IPS-18a (cell line): ENCODE data around the gene ASTN2.

Source experiments
- H3K27ac ChIP-seq: one replicate; pipeline ENCODE4 v1.5.1; 2013; ENCODE audit warnings: low read length
- H3K27me3 ChIP-seq: one replicate; pipeline ENCODE4 v1.6.1; 2013; ENCODE audit warnings: mild to moderate bottlenecking, low read length; ENCODE audit not compliant: control insufficient read depth, insufficient read depth
- H3K36me3 ChIP-seq: one replicate; pipeline ENCODE4 v1.6.1; 2013; ENCODE audit warnings: low read depth, low read length; ENCODE audit not compliant: control insufficient read depth
- H3K4me1 ChIP-seq: one replicate; pipeline ENCODE4 v1.6.1; 2013; ENCODE audit warnings: low read depth, low read length; ENCODE audit not compliant: control insufficient read depth
- H3K4me3 ChIP-seq: one replicate; pipeline ENCODE4 v1.5.1; 2013; ENCODE audit warnings: low read length
- H3K9ac ChIP-seq: one replicate; pipeline ENCODE4 v1.6.1; 2013; ENCODE audit warnings: mild to moderate bottlenecking, low read length, moderate library complexity
- H3K9me3 ChIP-seq: one replicate; pipeline ENCODE4 v1.6.1; 2013; ENCODE audit warnings: low read depth, low read length; ENCODE audit not compliant: control insufficient read depth

ASTN2 gene

DNA sequence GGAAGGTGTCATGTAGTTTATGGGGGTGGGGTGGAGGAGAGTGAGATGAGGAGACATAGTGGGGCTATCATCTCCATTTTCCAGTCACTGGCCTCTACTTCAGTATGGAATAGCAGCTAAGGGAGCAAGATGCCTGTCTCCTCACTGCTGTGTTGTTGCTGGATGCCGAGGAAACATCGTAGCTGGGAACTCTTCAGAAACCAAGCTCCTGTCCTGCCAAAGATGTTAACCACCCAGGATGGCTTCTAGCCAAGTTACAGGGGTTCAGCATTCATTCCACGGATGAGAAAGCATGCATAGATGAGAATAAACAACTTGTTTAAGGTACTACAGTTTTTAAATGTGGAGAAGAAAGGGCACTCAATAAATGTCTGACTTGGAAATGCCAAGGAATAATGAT, 226.5 kb downstream of the ASTN2 start:
- no peak overlapping the region for H3K27ac ChIP-seq
- H3K9ac ChIP-seq = no peak overlapping the region
- no peaks in the 10 kb centered on the region for H3K4me1 ChIP-seq
- H3K27me3 ChIP-seq = no peaks in the 10 kb centered on the region
- no peaks in the 10 kb centered on the region for H3K9me3 ChIP-seq
- H3K4me3 ChIP-seq = no peak overlapping the region
- no peaks in the 10 kb centered on the region for H3K36me3 ChIP-seq

DNA sequence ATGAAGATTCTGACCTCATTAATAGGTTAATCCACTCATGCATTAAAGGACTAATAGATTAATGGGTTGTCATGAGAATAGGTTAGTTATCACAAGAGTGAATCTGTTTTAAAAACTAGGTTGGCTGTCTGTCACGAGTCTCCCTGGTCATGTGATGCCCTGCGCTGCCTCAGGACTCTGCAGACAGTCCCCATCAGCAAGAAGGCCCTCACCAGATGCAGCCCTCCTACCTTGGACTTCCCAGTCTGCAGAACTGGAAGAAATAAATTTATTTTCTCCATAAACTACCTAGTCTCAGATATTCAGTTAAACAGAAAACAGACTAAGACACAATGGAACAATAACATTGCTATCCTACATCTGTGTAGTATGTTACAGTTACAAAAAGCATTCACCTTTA, 227.4 kb downstream of the ASTN2 start:
- Histone ChIP-seq H3K4me1 (no peaks in the 10 kb centered on the region), H3K27me3 (no peaks in the 10 kb centered on the region), H3K27ac (no peak overlapping the region), H3K9ac (no peak overlapping the region), H3K9me3 (no peaks in the 10 kb centered on the region), H3K4me3 (no peak overlapping the region), H3K36me3 (no peaks in the 10 kb centered on the region)

DNA sequence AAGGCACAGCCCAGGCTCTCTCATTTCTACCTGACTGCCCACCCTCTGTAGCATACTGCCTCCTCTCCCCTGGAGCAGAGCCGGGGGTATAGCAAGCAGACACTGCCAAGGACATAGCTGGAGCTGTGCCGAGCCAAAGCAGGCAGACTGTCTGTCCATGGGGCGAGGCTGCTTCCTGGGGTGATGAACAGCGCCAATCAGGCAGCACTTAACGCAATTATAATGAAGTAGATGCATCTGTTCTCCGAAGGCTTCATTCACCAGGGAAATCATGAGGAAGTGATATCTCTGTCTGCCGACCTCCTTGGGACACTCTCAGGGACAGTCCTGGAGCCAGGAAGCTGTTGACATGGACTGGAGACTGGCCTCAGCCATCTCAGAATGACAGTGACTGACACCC, 230.7 kb downstream of the ASTN2 start:
- Histone ChIP-seq H3K27me3 (no peaks in the 10 kb centered on the region), H3K4me3 (no peak overlapping the region), H3K36me3 (no peaks in the 10 kb centered on the region)

DNA sequence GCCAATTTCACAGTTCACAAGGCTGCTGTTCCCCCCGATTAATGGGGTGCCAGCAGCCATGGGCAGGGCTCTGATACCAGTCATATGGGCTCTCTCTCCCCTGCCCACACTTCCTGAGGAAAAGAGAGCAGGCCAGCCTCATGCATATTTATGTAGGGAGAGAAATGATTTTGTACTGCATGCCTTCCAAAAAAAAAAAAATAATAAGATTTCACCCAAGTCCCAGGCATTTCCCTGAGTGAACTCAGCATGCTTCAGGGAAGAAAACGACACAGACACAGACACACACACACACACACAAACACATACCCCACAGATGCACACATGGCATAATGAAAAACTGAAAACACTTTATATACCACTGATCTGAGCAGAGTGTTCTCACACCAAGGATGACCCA, 232.8 kb downstream of the ASTN2 start:
- Histone ChIP-seq H3K4me1 (no peaks in the 10 kb centered on the region), H3K9me3 (no peaks in the 10 kb centered on the region), H3K4me3 (no peak overlapping the region), H3K9ac (no peak overlapping the region), H3K27me3 (no peaks in the 10 kb centered on the region), H3K36me3 (no peaks in the 10 kb centered on the region), H3K27ac (no peak overlapping the region)

More for the DNA sequence above, 230.7 kb downstream of the ASTN2 start:
- no peak overlapping the region for H3K9ac ChIP-seq
- no peak overlapping the region for H3K27ac ChIP-seq
- H3K4me1 ChIP-seq = no peaks in the 10 kb centered on the region
- no peaks in the 10 kb centered on the region for H3K9me3 ChIP-seq

DNA sequence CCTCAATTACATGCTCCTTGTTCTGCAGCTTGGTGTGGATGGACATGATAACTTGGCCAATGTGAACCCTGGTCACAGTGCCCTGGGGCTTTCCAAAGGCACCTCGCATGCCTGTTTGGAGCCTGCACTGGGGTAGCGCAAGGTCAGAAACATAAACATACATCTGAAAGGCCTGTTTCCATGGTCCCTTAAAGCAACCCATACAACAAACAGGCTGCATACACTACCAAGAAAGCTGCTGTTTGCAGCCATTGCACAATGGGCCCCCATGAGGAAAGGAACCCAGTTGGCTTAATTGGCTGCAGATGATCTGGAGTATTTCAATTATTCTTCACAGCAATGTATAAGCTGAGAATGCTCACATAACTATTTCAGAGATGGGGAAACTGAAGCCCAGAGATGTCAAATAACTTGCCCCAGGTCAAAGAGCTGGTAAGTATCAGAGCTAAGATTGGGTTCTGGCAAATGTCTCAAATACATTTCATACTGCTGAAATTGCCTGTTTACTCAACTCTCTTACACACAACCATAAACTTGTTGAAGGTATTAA, 233.9 kb downstream of the ASTN2 start:
- no peak overlapping the region for H3K4me3 ChIP-seq
- no peak overlapping the region for H3K9ac ChIP-seq
- H3K27me3 ChIP-seq = no peaks in the 10 kb centered on the region
- H3K9me3 ChIP-seq = no peaks in the 10 kb centered on the region
- H3K27ac ChIP-seq = no peak overlapping the region
- no peaks in the 10 kb centered on the region for H3K36me3 ChIP-seq
- H3K4me1 ChIP-seq = no peaks in the 10 kb centered on the region

DNA sequence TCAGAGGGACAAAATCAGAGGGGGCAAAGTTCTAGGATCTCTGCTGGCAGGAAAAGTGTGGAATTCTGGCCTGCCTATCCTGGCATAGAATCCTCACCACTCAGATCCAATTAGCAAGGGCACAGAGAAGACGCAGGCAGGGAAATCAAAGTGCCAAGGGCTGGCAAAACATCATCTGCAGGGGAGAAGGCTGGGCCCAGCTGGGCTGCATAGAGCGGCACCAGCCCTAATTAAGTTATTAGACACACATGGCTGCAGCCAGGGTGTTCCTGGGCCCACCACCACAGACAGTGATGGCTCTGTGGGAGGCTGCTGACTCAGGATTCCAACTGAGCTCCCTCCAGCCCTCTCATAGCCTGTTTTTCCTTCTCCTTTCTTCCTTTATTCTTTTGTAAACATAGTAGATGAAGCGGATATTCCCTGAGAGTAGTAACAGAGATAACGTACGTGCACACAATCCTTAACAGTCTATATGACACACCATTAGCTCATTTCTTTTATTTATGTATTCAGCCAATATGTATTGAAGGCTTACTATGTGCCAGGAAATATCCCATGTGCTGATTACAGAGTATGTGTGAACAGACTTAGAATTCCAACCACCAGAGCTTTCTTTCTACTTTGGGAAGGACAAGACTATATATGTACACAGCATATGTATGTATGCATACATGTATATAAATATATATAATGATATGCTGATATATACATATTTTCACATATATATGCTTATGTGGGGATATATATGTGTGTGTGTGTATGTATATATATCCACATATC, 236.1 kb downstream of the ASTN2 start:
- H3K27ac ChIP-seq = no peak overlapping the region
- H3K4me1 ChIP-seq = no peaks in the 10 kb centered on the region
- no peak overlapping the region for H3K9ac ChIP-seq
- H3K27me3 ChIP-seq = no peaks in the 10 kb centered on the region
- no peak overlapping the region for H3K4me3 ChIP-seq
- H3K9me3 ChIP-seq = no peaks in the 10 kb centered on the region
- no peaks in the 10 kb centered on the region for H3K36me3 ChIP-seq

DNA sequence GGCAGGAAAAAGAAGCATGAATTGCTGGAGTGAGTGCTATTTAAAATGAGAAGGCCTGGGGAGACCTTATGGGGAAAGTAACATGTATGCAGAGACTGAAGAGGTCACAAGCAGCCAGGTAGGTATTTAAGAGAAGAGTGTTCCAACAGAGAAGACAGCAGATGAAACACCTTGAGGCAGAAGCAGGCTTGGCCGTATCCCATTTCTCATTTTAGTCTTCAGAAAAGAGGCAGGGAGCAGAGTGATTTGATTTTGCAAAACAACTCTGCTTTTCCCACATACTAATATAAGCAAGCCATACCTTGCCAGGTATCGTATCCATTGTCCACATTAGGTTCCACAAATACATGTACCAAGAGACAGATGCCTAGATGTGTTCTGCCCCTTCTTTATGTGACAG, 244.3 kb downstream of the ASTN2 start:
- no peak overlapping the region for H3K9ac ChIP-seq
- H3K27ac ChIP-seq = no peak overlapping the region
- no peaks in the 10 kb centered on the region for H3K27me3 ChIP-seq
- peaks cover 11% of the 10 kb centered on the region for H3K4me1 ChIP-seq
- H3K36me3 ChIP-seq = no peaks in the 10 kb centered on the region
- H3K9me3 ChIP-seq = no peaks in the 10 kb centered on the region
- H3K4me3 ChIP-seq = no peak overlapping the region

DNA sequence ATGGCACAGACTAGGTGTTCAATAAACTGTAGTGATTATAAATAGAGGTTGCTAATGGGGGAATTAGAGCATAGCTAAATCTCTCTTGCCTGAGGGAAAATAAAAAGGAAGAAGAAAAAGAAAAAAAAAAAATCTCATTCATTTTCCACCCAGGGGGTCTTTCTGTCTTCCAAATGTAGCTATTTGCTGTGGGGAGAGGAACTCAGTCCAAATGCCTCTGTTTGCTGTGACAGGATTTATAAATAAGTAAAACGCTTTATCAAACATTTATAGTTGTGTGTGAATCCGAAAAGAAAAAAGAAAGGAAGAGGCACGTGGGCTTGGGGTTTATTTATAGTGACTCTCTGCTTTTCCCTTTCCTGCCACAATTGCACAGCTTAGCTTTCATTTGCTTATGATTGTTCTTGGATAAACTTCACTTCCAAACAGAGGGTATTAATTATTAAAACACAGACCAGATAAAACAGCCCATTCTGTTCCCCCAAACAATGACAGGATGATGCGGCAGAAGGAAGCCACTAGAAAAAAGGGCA, 245.7 kb downstream of the ASTN2 start:
- Histone ChIP-seq H3K9me3 (no peaks in the 10 kb centered on the region), H3K4me1 (peaks cover 11% of the 10 kb centered on the region), H3K27me3 (no peaks in the 10 kb centered on the region), H3K9ac (no peak overlapping the region), H3K27ac (no peak overlapping the region), H3K4me3 (no peak overlapping the region), H3K36me3 (no peaks in the 10 kb centered on the region)

DNA sequence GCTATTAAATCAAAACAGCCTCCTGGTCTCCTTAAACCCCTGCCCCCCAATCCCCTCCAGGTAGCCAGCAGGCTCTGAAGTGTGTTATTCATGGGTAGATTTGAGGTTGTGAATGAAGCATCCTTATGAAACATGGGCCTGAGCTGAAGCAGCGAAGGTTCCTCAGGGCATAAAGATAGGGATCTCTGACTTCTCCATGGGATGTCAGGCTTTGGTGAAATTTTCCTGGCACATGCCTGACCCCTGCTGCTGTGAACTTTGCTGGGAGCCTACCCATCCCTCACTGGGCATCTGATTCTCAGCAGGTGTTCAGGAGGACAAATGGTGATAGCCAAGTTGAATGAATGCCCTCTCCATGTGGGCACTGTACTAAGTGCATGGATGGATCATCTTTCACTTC, 250.3 kb downstream of the ASTN2 start:
- Histone ChIP-seq H3K9me3 (no peaks in the 10 kb centered on the region), H3K27me3 (no peaks in the 10 kb centered on the region), H3K9ac (no peak overlapping the region), H3K27ac (no peak overlapping the region), H3K4me3 (no peak overlapping the region), H3K36me3 (no peaks in the 10 kb centered on the region), H3K4me1 (peaks cover 10% of the 10 kb centered on the region)

DNA sequence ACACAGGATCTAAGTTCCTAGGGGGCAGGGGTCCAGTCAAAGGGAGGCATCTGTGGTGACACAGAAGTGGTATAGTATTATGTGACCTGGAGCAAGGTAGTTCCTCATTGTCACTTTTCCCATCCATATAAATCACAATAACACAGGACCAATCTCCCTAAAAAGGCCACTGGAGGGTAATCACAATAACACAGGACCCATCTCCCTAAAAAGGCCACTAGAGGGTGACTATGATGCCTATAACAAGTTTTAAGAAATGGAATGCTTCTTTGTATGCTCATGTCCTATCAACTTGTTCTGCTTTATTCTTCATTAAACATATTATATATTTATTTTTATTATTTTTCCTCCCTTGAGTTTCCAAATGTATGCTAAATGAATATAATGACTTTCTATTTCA, 254.6 kb downstream of the ASTN2 start:
- Histone ChIP-seq H3K27ac (no peak overlapping the region), H3K9me3 (no peaks in the 10 kb centered on the region), H3K9ac (no peak overlapping the region), H3K27me3 (no peaks in the 10 kb centered on the region), H3K4me3 (no peak overlapping the region), H3K4me1 (no peaks in the 10 kb centered on the region), H3K36me3 (no peaks in the 10 kb centered on the region)

DNA sequence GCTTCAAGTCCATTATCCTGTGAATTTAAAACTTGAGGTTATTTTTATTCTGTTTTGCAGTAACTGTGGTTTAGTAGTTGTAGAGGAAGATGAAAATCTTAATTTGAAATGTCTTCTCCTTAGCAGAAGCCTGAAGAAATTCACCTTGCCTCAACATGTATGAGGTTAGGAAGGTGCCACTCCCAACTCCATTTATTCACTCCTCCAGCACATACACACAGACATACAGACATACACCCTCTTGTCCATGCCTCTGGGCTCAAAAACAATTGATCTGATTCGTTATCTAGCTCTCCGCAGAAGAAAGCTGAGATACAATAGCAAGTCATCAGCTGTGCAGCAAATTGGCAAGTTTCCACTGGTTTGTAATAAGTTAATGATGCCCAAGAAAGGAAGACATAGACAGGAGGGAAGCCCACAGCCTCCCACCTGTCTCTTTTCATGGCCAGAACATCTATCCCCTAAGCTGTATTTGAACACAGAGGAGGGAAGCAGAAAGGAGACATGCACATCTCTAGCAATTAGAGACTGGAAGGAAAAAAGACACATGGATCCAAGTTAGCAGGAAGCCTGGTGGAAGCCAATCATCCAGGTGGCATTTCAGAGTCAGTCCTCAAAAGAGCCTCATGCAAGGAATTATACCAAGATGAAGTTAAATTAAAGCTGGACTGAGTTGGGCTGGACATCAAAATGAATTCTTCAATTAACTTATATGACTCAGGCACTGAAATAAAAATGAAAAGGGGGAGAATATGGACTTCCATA, 257.9 kb downstream of the ASTN2 start:
- no peak overlapping the region for H3K4me3 ChIP-seq
- H3K9ac ChIP-seq = no peak overlapping the region
- no peaks in the 10 kb centered on the region for H3K4me1 ChIP-seq
- H3K27ac ChIP-seq = no peak overlapping the region
- H3K9me3 ChIP-seq = no peaks in the 10 kb centered on the region
- no peaks in the 10 kb centered on the region for H3K27me3 ChIP-seq
- H3K36me3 ChIP-seq = no peaks in the 10 kb centered on the region
